GM12878 (cell line): Measurements from ENCODE around the gene RAD51B. TPM values are rescaled to one million over a fixed set of nuclear protein-coding genes. Genes with fewer than 3 reads are reported as not detected.

Source experiments
- ASH2L ChIP-seq: fragments of 300-600, 200-600 bp; sonication (generic); IDR thresholded peaks from 2 replicates; pipeline ENCODE4 v1.6.1; 2017; ENCODE audit warnings: low read depth, mild to moderate bottlenecking, borderline replicate concordance
- ATF7 ChIP-seq: fragments of 450-650 bp; IDR thresholded peaks from 2 replicates; pipeline ENCODE4 v1.6.1; 2016; ENCODE audit warnings: low read depth, mild to moderate bottlenecking
- BCL11A ChIP-seq: IDR thresholded peaks from 2 replicates; pipeline ENCODE4 v1.6.1; 2011; ENCODE audit warnings: low read depth, low read length
- CHD4 ChIP-seq: fragments of 200-600 bp; sonication (generic); IDR thresholded peaks from 2 replicates; pipeline ENCODE4 v1.6.1; 2016; ENCODE audit warnings: mild to moderate bottlenecking
- DPF2 ChIP-seq: fragments of 450-650 bp; IDR thresholded peaks from 2 replicates; pipeline ENCODE4 v1.6.1; 2017; ENCODE audit warnings: mild to moderate bottlenecking
- ESRRA ChIP-seq: IDR thresholded peaks from 2 replicates; pipeline ENCODE4 v1.6.1; 2012; ENCODE audit warnings: mild to moderate bottlenecking, low read length, improper control_type of control experiment
- ETV6 ChIP-seq, 2 experiments: fragments of 450-650 bp in 1 of 2; IDR thresholded peaks in 1 of 2; conservative IDR thresholded peaks in 1 of 2; 2 replicates each; pipeline ENCODE4 v1.6.1; 2014; ENCODE audit warnings: antibody characterized with exemption in 1 of 2, borderline replicate concordance in 1 of 2, low read depth in 1 of 2, mild to moderate bottlenecking in 1 of 2, moderate library complexity in 1 of 2
- GATAD2B ChIP-seq: fragments of 450-650 bp; conservative IDR thresholded peaks from 2 replicates; pipeline ENCODE4 v1.6.1; 2017; ENCODE audit warnings: low read depth, mild to moderate bottlenecking, moderate library complexity
- HCFC1 ChIP-seq: fragments of 150-350 bp; IDR thresholded peaks from 2 replicates; pipeline ENCODE4 v1.6.1; 2014; ENCODE audit warnings: low read length
- HDAC2 ChIP-seq: fragments of 200-600 bp; sonication (generic); IDR thresholded peaks from 2 replicates; pipeline ENCODE4 v1.6.1; 2017
- HDAC6 ChIP-seq: fragments of 200-600 bp; sonication (generic); IDR thresholded peaks from one replicate; pipeline ENCODE4 v1.8.0; 2017; ENCODE audit warnings: antibody characterized with exemption; ENCODE audit not compliant: unreplicated experiment
- IKZF1 ChIP-seq: fragments of 450-650 bp; conservative IDR thresholded peaks from 2 replicates; pipeline ENCODE4 v1.6.1; 2017; ENCODE audit warnings: antibody characterized with exemption, mild to moderate bottlenecking
- JUND ChIP-seq: IDR thresholded peaks from 2 replicates; pipeline ENCODE4 v1.6.1; 2012; ENCODE audit warnings: low read depth, mild to moderate bottlenecking, low read length, improper control_type of control experiment, moderate library complexity
- MEF2B ChIP-seq: fragments of 450-650 bp; IDR thresholded peaks from 2 replicates; pipeline ENCODE4 v1.6.1; 2018; ENCODE audit warnings: mild to moderate bottlenecking, moderate library complexity; ENCODE audit not compliant: partially characterized antibody, poor library complexity, severe bottlenecking
- MTA2 ChIP-seq: fragments of 450-650 bp; IDR thresholded peaks from 2 replicates; pipeline ENCODE4 v1.6.1; 2016; ENCODE audit warnings: low read depth, mild to moderate bottlenecking, moderate library complexity
- NBN ChIP-seq: fragments of 450-650 bp; IDR thresholded peaks from 2 replicates; pipeline ENCODE4 v1.6.1; 2016
- POLR2AphosphoS2 ChIP-seq: IDR thresholded peaks from 2 replicates; pipeline ENCODE4 v1.6.1; 2011; ENCODE audit warnings: low read depth, mild to moderate bottlenecking, low read length, improper control_type of control experiment, moderate library complexity
- RAD21 ChIP-seq: IDR thresholded peaks from 2 replicates; pipeline ENCODE4 v1.6.1; 2011; ENCODE audit warnings: mild to moderate bottlenecking, low read depth, low read length, moderate library complexity; ENCODE audit not compliant: insufficient read depth
- RCOR1 ChIP-seq: conservative IDR thresholded peaks from 2 replicates; pipeline ENCODE4 v1.6.1; 2012; ENCODE audit warnings: low read depth, low read length, improper control_type of control experiment
- SP1 ChIP-seq: IDR thresholded peaks from one replicate; pipeline ENCODE4 v1.6.1; 2011; ENCODE audit warnings: low read depth, low read length
- SPI1 ChIP-seq: IDR thresholded peaks from 2 replicates; pipeline ENCODE4 v1.6.1; 2011; ENCODE audit warnings: low read depth, mild to moderate bottlenecking, low read length, moderate library complexity, borderline replicate concordance; ENCODE audit not compliant: insufficient read depth
- SRF ChIP-seq, 2 experiments: IDR thresholded peaks; 2 replicates each; pipeline ENCODE4 v1.6.1; 2011; ENCODE audit warnings: low read depth in 2 of 2, low read length in 2 of 2, mild to moderate bottlenecking in 1 of 2, moderate library complexity in 1 of 2
- STAT3 ChIP-seq: IDR thresholded peaks from 2 replicates; pipeline ENCODE4 v1.6.1; 2011; ENCODE audit warnings: low read depth, low read length, improper control_type of control experiment
- TARDBP ChIP-seq: IDR thresholded peaks from 2 replicates; pipeline ENCODE4 v1.6.1; 2016; ENCODE audit warnings: borderline replicate concordance
- ZNF274 ChIP-seq: IDR thresholded peaks from one replicate; pipeline ENCODE4 v1.8.0; 2011; ENCODE audit not compliant: insufficient read length, insufficient read depth
- polyA plus RNA-seq, 11 experiments: library from polyadenylated mRNA; depleted of rRNA in 4 of 11; unstranded in 6 of 11; stranded (reverse) in 5 of 11; fragments of >200 nt; fragmentation: Nextera tagmentation in 4 of 11; fragmentation: Illumina TruSeq in 1 of 11; extraction: Ambion mirVana in 4 of 11; extraction: Trizol in 1 of 11; gene quantifications; 1 replicate in 1 of 11; 2 replicates in 10 of 11; pipeline versions ENCODE4 v1.2.1 to v1.2.3, GENCODE V29; 2011 to 2016; ENCODE audit warnings: inconsistent platforms in 2 of 11, missing spikeins in 2 of 11, low read depth in 1 of 11
- total RNA-seq, 4 experiments: library from RNA; depleted of rRNA in 3 of 4; stranded (reverse); fragments of >200 nt in 3 of 4; fragmentation: Illumina TruSeq in 1 of 4; extraction: Trizol in 1 of 4; gene quantifications; 2 replicates each; pipeline versions ENCODE4 v1.2.1 to v1.2.3, GENCODE V29; 2013 to 2021
- TF ChIP-seq, protein P1 (sequence below): fragments of 450-650 bp; formaldehyde crosslinking; IDR thresholded peaks from 2 replicates; pipeline ENCODE4 v1.5.0; 2022; ENCODE audit warnings: mild to moderate bottlenecking, missing genetic modification characterization
- TF ChIP-seq, protein P2 (sequence below): fragments of 450-650 bp; IDR thresholded peaks from 2 replicates; pipeline ENCODE4 v1.6.1; 2017; ENCODE audit warnings: low read depth, mild to moderate bottlenecking, moderate library complexity
- TF ChIP-seq, protein P3 (sequence below): fragments of 450-650 bp; IDR thresholded peaks from 2 replicates; pipeline ENCODE4 v1.6.1; 2017; ENCODE audit warnings: mild to moderate bottlenecking

RAD51B gene
- total and polyA plus RNA-seq, 10 of the 15 experiments (the other 5 are each of a cell fraction or from before 2014, with no cell fraction given) = 9.8 to 26.8 (median 21.3) TPM

- TF ChIP-seq, protein P1, sequence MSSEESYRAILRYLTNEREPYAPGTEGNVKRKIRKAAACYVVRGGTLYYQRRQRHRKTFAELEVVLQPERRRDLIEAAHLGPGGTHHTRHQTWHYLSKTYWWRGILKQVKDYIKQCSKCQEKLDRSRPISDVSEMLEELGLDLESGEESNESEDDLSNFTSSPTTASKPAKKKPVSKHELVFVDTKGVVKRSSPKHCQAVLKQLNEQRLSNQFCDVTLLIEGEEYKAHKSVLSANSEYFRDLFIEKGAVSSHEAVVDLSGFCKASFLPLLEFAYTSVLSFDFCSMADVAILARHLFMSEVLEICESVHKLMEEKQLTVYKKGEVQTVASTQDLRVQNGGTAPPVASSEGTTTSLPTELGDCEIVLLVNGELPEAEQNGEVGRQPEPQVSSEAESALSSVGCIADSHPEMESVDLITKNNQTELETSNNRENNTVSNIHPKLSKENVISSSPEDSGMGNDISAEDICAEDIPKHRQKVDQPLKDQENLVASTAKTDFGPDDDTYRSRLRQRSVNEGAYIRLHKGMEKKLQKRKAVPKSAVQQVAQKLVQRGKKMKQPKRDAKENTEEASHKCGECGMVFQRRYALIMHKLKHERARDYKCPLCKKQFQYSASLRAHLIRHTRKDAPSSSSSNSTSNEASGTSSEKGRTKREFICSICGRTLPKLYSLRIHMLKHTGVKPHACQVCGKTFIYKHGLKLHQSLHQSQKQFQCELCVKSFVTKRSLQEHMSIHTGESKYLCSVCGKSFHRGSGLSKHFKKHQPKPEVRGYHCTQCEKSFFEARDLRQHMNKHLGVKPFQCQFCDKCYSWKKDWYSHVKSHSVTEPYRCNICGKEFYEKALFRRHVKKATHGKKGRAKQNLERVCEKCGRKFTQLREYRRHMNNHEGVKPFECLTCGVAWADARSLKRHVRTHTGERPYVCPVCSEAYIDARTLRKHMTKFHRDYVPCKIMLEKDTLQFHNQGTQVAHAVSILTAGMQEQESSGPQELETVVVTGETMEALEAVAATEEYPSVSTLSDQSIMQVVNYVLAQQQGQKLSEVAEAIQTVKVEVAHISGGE (CRISPR knock-in tag) = no peak
- TF ChIP-seq ZNF274 (no peak), ASH2L (no peak), CHD4 (no peak), RAD21 (no peak), HDAC2 (no peak), MEF2B (peak; percentile 42), SPI1 (no peak), HDAC6 (no peak), TARDBP (no peak), ESRRA (no peak), BCL11A (no peak), STAT3 (no peak), SRF (IDR thresholded peaks at IDR 0.05; ENCODE audit: low read depth in 2 of 2, low read length in 2 of 2) (no peak), IKZF1 (peak; percentile 65), ETV6 (conservative IDR thresholded peaks at IDR 0.05 in 1 of 2, IDR thresholded peaks at IDR 0.05 in 1 of 2; ENCODE audit: borderline replicate concordance in 1 of 2, low read depth in 1 of 2) (peak in 1 of 2 experiments; percentile 78; a peak in 2 of 4 replicates), GATAD2B (no peak), HCFC1 (no peak), RCOR1 (no peak), ATF7 (peak; percentile 65), SP1 (no peak), DPF2 (0 out of 2 replicates have a peak, but pooled peaks have one; percentile 42), NBN (no peak), JUND (no peak), MTA2 (peak; percentile 52; the same call in 1 of the 2 replicates), POLR2AphosphoS2 (no peak)
- TF ChIP-seq, protein P2, sequence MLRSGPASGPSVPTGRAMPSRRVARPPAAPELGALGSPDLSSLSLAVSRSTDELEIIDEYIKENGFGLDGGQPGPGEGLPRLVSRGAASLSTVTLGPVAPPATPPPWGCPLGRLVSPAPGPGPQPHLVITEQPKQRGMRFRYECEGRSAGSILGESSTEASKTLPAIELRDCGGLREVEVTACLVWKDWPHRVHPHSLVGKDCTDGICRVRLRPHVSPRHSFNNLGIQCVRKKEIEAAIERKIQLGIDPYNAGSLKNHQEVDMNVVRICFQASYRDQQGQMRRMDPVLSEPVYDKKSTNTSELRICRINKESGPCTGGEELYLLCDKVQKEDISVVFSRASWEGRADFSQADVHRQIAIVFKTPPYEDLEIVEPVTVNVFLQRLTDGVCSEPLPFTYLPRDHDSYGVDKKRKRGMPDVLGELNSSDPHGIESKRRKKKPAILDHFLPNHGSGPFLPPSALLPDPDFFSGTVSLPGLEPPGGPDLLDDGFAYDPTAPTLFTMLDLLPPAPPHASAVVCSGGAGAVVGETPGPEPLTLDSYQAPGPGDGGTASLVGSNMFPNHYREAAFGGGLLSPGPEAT = peak; percentile 60; the same call in 1 of the 2 replicates
- TF ChIP-seq, protein P3, sequence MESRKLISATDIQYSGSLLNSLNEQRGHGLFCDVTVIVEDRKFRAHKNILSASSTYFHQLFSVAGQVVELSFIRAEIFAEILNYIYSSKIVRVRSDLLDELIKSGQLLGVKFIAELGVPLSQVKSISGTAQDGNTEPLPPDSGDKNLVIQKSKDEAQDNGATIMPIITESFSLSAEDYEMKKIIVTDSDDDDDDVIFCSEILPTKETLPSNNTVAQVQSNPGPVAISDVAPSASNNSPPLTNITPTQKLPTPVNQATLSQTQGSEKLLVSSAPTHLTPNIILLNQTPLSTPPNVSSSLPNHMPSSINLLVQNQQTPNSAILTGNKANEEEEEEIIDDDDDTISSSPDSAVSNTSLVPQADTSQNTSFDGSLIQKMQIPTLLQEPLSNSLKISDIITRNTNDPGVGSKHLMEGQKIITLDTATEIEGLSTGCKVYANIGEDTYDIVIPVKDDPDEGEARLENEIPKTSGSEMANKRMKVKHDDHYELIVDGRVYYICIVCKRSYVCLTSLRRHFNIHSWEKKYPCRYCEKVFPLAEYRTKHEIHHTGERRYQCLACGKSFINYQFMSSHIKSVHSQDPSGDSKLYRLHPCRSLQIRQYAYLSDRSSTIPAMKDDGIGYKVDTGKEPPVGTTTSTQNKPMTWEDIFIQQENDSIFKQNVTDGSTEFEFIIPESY = no peak
Measured at GRCh38 chr14:68182492-68182891, 362.9 kb downstream of the RAD51B start (continued).
